Activated CD8-positive, alpha-beta T cell treated with anti-CD3 and anti-CD28 coated beads for 36 hours (primary cell): Measurements from ENCODE around the gene STIMATE. TPM values are rescaled to one million over a fixed set of nuclear protein-coding genes. Genes with fewer than 3 reads are reported as not detected.

ENCODE experiments used
- ATAC-seq: fragments of 200-7000 bp; cut with Tn5 transposase; one replicate; pipeline ENCODE4 v1.10.0; 2021; ENCODE audit warnings: mild to moderate bottlenecking, moderate library complexity
- CTCF ChIA-PET: fragments of 350-600 bp; sonication (Branson Sonifier 250); formaldehyde crosslinking; loops from one replicate; lab custom pipeline; 2021; ENCODE audit warnings: antibody characterized with exemption; lab: Charles Lee
- POLR2A ChIA-PET: fragments of 350-600 bp; sonication (Branson Sonifier 250); formaldehyde crosslinking; loops from one replicate; lab custom pipeline; 2021; ENCODE audit warnings: antibody characterized with exemption; lab: Charles Lee
- DNase-seq: peaks from one replicate; pipeline ENCODE4 v3.0.0-alpha.2; 2020
- H3K27ac Mint-ChIP-seq: one replicate; pipeline ENCODE4 v1.8.0; 2021; ENCODE audit warnings: mild to moderate bottlenecking, mixed read lengths
- H3K27me3 Mint-ChIP-seq: one replicate; pipeline ENCODE4 v1.8.0; 2021; ENCODE audit warnings: mixed read lengths
- H3K36me3 Mint-ChIP-seq: one replicate; pipeline ENCODE4 v1.8.0; 2021; ENCODE audit warnings: low read depth, mixed read lengths
- H3K4me1 Mint-ChIP-seq: one replicate; pipeline ENCODE4 v1.8.0; 2021; ENCODE audit warnings: low read depth, mixed read lengths
- H3K4me3 Mint-ChIP-seq: one replicate; pipeline ENCODE4 v1.8.0; 2021; ENCODE audit warnings: mild to moderate bottlenecking, moderate library complexity, mixed read lengths
- H3K9me3 Mint-ChIP-seq: one replicate; pipeline ENCODE4 v1.8.0; 2021; ENCODE audit warnings: mixed read lengths
- CTCF ChIP-seq: fragments of 200-600 bp; IDR thresholded peaks from one replicate; pipeline ENCODE4 v1.8.0; 2022; ENCODE audit warnings: antibody characterized with exemption, mild to moderate bottlenecking
- intact Hi-C: fragments of 100-400 bp; cut with micrococcal nuclease; formaldehyde crosslinking; loops from one replicate; pipeline ENCODE4 v1.10.0; 2022
- total RNA-seq, 2 experiments: library from RNA; stranded (reverse); gene quantifications; one replicate each; pipeline ENCODE4 v1.2.3, GENCODE V29; 2021

STIMATE gene
- total RNA-seq, 2 experiments from 2014 or later = 17.3 to 18.3 TPM

- ChIA-PET CTCF (interaction anchor here (0.9 to 3.6 kb wide), 14 partner anchors 8 to 349 kb away, joined by 3 to 11 read pairs (median 3); no protein-coding TSS in a partner anchor), POLR2A (no interaction called here)
- no peak for ATAC-seq
- no peak overlapping the region for H3K4me3 Mint-ChIP-seq
- DNase-seq = peak; percentile 39
- intact Hi-C loops = no loop called here
- peak; percentile 54 for TF ChIP-seq CTCF
- H3K9me3 Mint-ChIP-seq = no peaks in the 10 kb centered on the region
- no peaks in the 10 kb centered on the region for H3K27me3 Mint-ChIP-seq
- H3K4me1 Mint-ChIP-seq = no peaks in the 10 kb centered on the region
- H3K27ac Mint-ChIP-seq = no peak overlapping the region
- H3K36me3 Mint-ChIP-seq = peaks cover 4% of the 10 kb centered on the region
Observed at GRCh38 chr3:52845691-52846431, 51.5 kb downstream of the STIMATE start.

GRCh38 chr3:52845157-52845556 lies 52.2 kb downstream of the STIMATE start:
- no peaks in the 10 kb centered on the region for H3K27me3 Mint-ChIP-seq
- H3K4me3 Mint-ChIP-seq = no peak overlapping the region
- DNase-seq (no peak), ATAC-seq (no peak)
- no peak for TF ChIP-seq CTCF
- H3K27ac Mint-ChIP-seq = no peak overlapping the region
- H3K9me3 Mint-ChIP-seq = no peaks in the 10 kb centered on the region
- POLR2A ChIA-PET = no interaction called here
- intact Hi-C loops = no loop called here
- H3K36me3 Mint-ChIP-seq = peaks cover 4% of the 10 kb centered on the region
- CTCF ChIA-PET = interaction anchor here (0.8 to 2.6 kb wide), 11 partner anchors 8 to 350 kb away, joined by 3 to 7 read pairs (median 3); no protein-coding TSS in a partner anchor
- H3K4me1 Mint-ChIP-seq = no peaks in the 10 kb centered on the region

- ATAC-seq (no peak), DNase-seq (no peak)
- CTCF ChIA-PET = interaction anchor here (0.8 to 2.6 kb wide), 6 partner anchors 49 to 94 kb away, joined by 3 to 7 read pairs (median 3); no protein-coding TSS in a partner anchor
- H3K27ac Mint-ChIP-seq = no peak overlapping the region
- peaks cover 2% of the 10 kb centered on the region for H3K4me1 Mint-ChIP-seq
- intact Hi-C loops = no loop called here
- H3K4me3 Mint-ChIP-seq = no peak overlapping the region
- no peak for TF ChIP-seq CTCF
- peaks cover 4% of the 10 kb centered on the region for H3K36me3 Mint-ChIP-seq
- POLR2A ChIA-PET = interaction anchor here (0.5 kb wide), 1 partner anchor 209 kb away, joined by 3 read pairs; no protein-coding TSS in a partner anchor
- no peaks in the 10 kb centered on the region for H3K9me3 Mint-ChIP-seq
- H3K27me3 Mint-ChIP-seq = no peaks in the 10 kb centered on the region
Observed at GRCh38 chr3:52844290-52844975, 52.9 kb downstream of the STIMATE start.

- CTCF ChIA-PET = interaction anchor here (0.8 to 2.6 kb wide), 5 partner anchors 49 to 95 kb away, joined by 3 to 7 read pairs (median 3); no protein-coding TSS in a partner anchor
- DNase-seq (no peak), ATAC-seq (no peak)
- intact Hi-C loops = no loop called here
- POLR2A ChIA-PET = interaction anchor here (0.5 kb wide), 1 partner anchor 209 kb away, joined by 3 read pairs; no protein-coding TSS in a partner anchor
- Mint-ChIP-seq H3K36me3 (peaks cover 4% of the 10 kb centered on the region), H3K27ac (no peak overlapping the region), H3K27me3 (no peaks in the 10 kb centered on the region), H3K9me3 (no peaks in the 10 kb centered on the region), H3K4me1 (peaks cover 8% of the 10 kb centered on the region), H3K4me3 (no peak overlapping the region)
- TF ChIP-seq CTCF = no peak
Observed at GRCh38 chr3:52843881-52844280, 53.5 kb downstream of the STIMATE start.
